ENCODE measurements around the gene ORMDL3. TPM values are rescaled to one million over a fixed set of nuclear protein-coding genes. Genes with fewer than 3 reads are reported as not detected.
"Not testable (repeated sequence)": the region's sequence is repeated elsewhere in the genome, so short reads cannot be mapped to it uniquely, and the experiment has no call there.

ORMDL3 gene
- total and polyA plus RNA-seq, 2 donors (not counting 1 experiment from before 2014, with no cell fraction given), result 30.1 to 48.1 TPM

- H4K20me1 ChIP-seq (ENCODE audit: control insufficient read depth, extremely low read depth, insufficient read depth, low read length), result no peaks in the 10 kb centered on the region
- no peak overlapping the region for H2AFZ ChIP-seq (ENCODE audit: low read length)
- no peaks in the 10 kb centered on the region for H3K27me3 ChIP-seq (ENCODE audit: control insufficient read depth, insufficient read depth, low read length)
- H3K79me2 ChIP-seq (ENCODE audit: control insufficient read depth, insufficient read depth, low read length), result no peaks in the 10 kb centered on the region
- H3K9ac ChIP-seq (ENCODE audit: insufficient read depth, low read length), result no peak overlapping the region
- H3K4me2 ChIP-seq (ENCODE audit: extremely low read depth, insufficient read depth, low read length), result no peak overlapping the region
- H3K4me1 ChIP-seq (ENCODE audit: control insufficient read depth, extremely low read depth, insufficient read depth, low read length), result peaks cover 2% of the 10 kb centered on the region
- no peak overlapping the region for H3K4me3 ChIP-seq (replicated peaks in 1 of 4; ENCODE audit: control extremely low read depth in 1 of 4, insufficient read depth in 1 of 4, low read depth in 3 of 4, low read length in 4 of 4)
- no peaks in the 10 kb centered on the region for H3K36me3 ChIP-seq (ENCODE audit: control insufficient read depth, insufficient read depth, low read length)
- no peaks in the 10 kb centered on the region for H3K9me3 ChIP-seq (ENCODE audit: control insufficient read depth, insufficient read depth, low read depth, low read length)
- TF ChIP-seq EZH2 (IDR thresholded peaks at IDR 0.05; ENCODE audit: low read length, missing control alignments) (no peak), CTCF (conservative IDR thresholded peaks at IDR 0.05 in 1 of 2, IDR thresholded peaks at IDR 0.05 in 1 of 2; ENCODE audit: low read depth in 1 of 2, low read length in 2 of 2) (no peak)
- no peak overlapping the region for H3K27ac ChIP-seq (ENCODE audit: insufficient read depth, low read length)
- no peak for DNase-seq (ENCODE audit: low read depth in 2 of 2)
These were observed 22.5 kb downstream of the ORMDL3 start for GRCh38 chr17:39904990-39905288.

GRCh38 chr17:39903158-39903884 lies 24.1 kb downstream of the ORMDL3 start:
- Histone ChIP-seq H3K79me2 (ENCODE audit: control insufficient read depth, insufficient read depth, low read length) (no peaks in the 10 kb centered on the region), H3K4me3 (replicated peaks in 1 of 4; ENCODE audit: control extremely low read depth in 1 of 4, insufficient read depth in 1 of 4, low read depth in 3 of 4, low read length in 4 of 4) (no peak overlapping the region), H3K4me1 (ENCODE audit: control insufficient read depth, extremely low read depth, insufficient read depth, low read length) (peaks cover 2% of the 10 kb centered on the region), H2AFZ (ENCODE audit: low read length) (no peak overlapping the region), H3K4me2 (ENCODE audit: extremely low read depth, insufficient read depth, low read length) (no peak overlapping the region), H3K36me3 (ENCODE audit: control insufficient read depth, insufficient read depth, low read length) (no peaks in the 10 kb centered on the region), H3K9ac (ENCODE audit: insufficient read depth, low read length) (no peak overlapping the region), H3K9me3 (ENCODE audit: control insufficient read depth, insufficient read depth, low read depth, low read length) (no peaks in the 10 kb centered on the region), H4K20me1 (ENCODE audit: control insufficient read depth, extremely low read depth, insufficient read depth, low read length) (no peaks in the 10 kb centered on the region), H3K27me3 (ENCODE audit: control insufficient read depth, insufficient read depth, low read length) (no peaks in the 10 kb centered on the region), H3K27ac (ENCODE audit: insufficient read depth, low read length) (no peak overlapping the region)
- TF ChIP-seq EZH2 (IDR thresholded peaks at IDR 0.05; ENCODE audit: low read length, missing control alignments), result no peak
- TF ChIP-seq CTCF (conservative IDR thresholded peaks at IDR 0.05 in 1 of 2, IDR thresholded peaks at IDR 0.05 in 1 of 2; ENCODE audit: low read depth in 1 of 2, low read length in 2 of 2), result no peak
- no peak for DNase-seq (ENCODE audit: low read depth in 2 of 2)

- not testable (repeated sequence) for H3K27me3 ChIP-seq (ENCODE audit: control insufficient read depth, insufficient read depth, low read length); H3K4me3 ChIP-seq (replicated peaks in 1 of 4; ENCODE audit: control extremely low read depth in 1 of 4, insufficient read depth in 1 of 4, low read depth in 3 of 4, low read length in 4 of 4); H3K4me2 ChIP-seq (ENCODE audit: extremely low read depth, insufficient read depth, low read length); H3K4me1 ChIP-seq (ENCODE audit: control insufficient read depth, extremely low read depth, insufficient read depth, low read length); H3K27ac ChIP-seq (ENCODE audit: insufficient read depth, low read length); H3K9me3 ChIP-seq (ENCODE audit: control insufficient read depth, insufficient read depth, low read depth, low read length); H2AFZ ChIP-seq (ENCODE audit: low read length); H3K79me2 ChIP-seq (ENCODE audit: control insufficient read depth, insufficient read depth, low read length); H4K20me1 ChIP-seq (ENCODE audit: control insufficient read depth, extremely low read depth, insufficient read depth, low read length); H3K9ac ChIP-seq (ENCODE audit: insufficient read depth, low read length); DNase-seq (ENCODE audit: low read depth in 2 of 2); H3K36me3 ChIP-seq (ENCODE audit: control insufficient read depth, insufficient read depth, low read length)
These were observed 25.4 kb downstream of the ORMDL3 start for GRCh38 chr17:39902027-39902426.
